Measurements from ENCODE around the gene SMOC2.
"Not testable (repeated sequence)": the region's sequence is repeated elsewhere in the genome, so short reads cannot be mapped to it uniquely, and the experiment has no call there.

Gene SMOC2

DNA sequence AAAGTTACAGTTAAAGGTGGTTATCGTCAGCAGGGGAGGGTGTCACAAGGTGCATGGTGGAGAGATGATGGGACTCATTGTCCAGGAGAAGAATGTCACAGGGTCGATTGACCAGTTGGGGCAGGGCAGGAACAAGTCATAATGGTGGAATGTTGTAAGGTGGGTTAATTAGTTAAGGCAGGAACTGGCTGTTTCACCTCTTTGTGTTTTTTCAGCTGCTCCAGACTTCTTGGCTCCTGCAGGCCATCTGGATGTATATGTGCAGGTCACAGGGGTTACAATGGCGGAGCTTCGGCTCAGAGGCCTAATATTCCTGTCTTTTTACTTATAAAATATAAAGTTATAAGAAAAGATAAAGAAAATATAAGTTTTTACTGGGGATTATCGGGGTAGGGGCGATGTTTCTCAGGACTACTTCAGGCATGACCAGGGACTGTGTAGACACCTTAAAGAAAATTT lies 236.4 kb downstream of the SMOC2 start:
- H3K4me1 Mint-ChIP-seq (ENCODE audit: low read depth); H3K27me3 Mint-ChIP-seq (ENCODE audit: low read depth); DNase-seq (ENCODE audit: low spot score); H3K36me3 Mint-ChIP-seq (ENCODE audit: low read depth); H3K27ac Mint-ChIP-seq; H3K9me3 Mint-ChIP-seq; H3K4me3 Mint-ChIP-seq: not testable (repeated sequence)

DNA sequence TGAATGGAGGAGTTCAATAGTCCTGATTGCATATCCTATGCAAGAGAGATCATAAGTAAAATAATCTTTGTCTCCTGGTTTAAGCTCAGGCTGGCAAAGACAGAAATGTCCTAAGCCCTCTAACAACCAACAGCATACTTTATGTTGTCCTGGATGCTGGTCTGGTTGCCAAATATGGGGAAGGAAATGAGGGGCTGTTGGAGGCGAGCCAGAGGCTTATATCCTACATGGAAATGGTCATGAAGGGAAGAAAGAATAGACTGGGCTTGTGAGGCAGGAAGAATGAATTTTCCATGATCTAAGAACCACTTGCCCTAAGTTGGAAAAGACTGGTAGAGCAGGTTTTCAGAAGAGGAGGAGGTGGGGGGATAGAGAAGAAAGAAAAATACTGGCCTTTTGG lies 237.1 kb downstream of the SMOC2 start:
- Mint-ChIP-seq H3K27me3 (ENCODE audit: low read depth) (no peaks in the 10 kb centered on the region), H3K4me3 (no peak overlapping the region), H3K36me3 (ENCODE audit: low read depth) (no peaks in the 10 kb centered on the region), H3K9me3 (no peaks in the 10 kb centered on the region), H3K4me1 (ENCODE audit: low read depth) (no peaks in the 10 kb centered on the region), H3K27ac (no peak overlapping the region)
- DNase-seq (ENCODE audit: low spot score): no peak

DNA sequence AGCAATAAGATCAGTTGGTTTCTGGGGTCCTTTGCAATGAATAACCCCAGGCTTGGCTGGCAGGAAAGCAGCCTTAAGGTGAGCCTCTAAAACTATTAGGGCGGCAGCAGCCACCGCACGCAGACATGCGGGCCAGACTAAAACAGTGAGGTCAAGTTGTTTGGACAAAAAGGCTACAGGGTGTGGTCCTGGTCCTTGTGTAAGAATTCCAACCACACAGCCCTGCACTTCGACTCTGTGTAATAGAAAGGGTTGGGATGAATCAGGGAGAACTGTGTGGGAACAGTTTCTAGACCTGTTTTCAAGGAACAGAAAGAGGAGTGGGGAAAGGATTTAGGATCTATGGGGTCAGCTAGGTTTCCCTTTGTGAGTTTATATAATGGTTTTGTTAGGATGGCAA lies 237.6 kb downstream of the SMOC2 start:
- DNase-seq (ENCODE audit: low spot score): no peak
- H3K36me3 Mint-ChIP-seq (ENCODE audit: low read depth): no peaks in the 10 kb centered on the region
- no peaks in the 10 kb centered on the region for H3K9me3 Mint-ChIP-seq
- no peaks in the 10 kb centered on the region for H3K27me3 Mint-ChIP-seq (ENCODE audit: low read depth)
- no peaks in the 10 kb centered on the region for H3K4me1 Mint-ChIP-seq (ENCODE audit: low read depth)
- H3K4me3 Mint-ChIP-seq: no peak overlapping the region
- no peak overlapping the region for H3K27ac Mint-ChIP-seq

DNA sequence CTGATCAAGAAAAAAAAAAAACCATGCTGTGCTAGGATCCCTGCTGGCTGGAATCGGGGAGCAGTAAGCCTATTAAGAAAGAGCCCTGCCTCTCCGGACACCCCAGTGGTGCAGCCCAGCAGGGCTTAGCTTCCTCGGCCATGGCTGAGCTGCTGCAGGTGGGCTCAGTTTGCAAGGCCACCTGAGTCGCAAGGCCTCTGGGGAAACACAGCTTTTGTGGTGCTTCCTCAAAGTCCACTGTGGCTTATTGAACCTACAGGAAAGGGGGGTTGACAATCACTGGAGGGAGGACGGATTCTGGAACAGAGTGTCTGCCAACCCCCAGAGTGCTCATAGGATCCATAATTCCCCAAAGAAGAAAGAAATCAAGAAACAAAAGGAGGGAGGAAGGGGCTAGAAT lies 240.8 kb downstream of the SMOC2 start:
- Mint-ChIP-seq H3K27ac (no peak overlapping the region), H3K36me3 (ENCODE audit: low read depth) (no peaks in the 10 kb centered on the region), H3K4me3 (no peak overlapping the region), H3K27me3 (ENCODE audit: low read depth) (no peaks in the 10 kb centered on the region), H3K9me3 (no peaks in the 10 kb centered on the region), H3K4me1 (ENCODE audit: low read depth) (no peaks in the 10 kb centered on the region)
- DNase-seq (ENCODE audit: low spot score): no peak

DNA sequence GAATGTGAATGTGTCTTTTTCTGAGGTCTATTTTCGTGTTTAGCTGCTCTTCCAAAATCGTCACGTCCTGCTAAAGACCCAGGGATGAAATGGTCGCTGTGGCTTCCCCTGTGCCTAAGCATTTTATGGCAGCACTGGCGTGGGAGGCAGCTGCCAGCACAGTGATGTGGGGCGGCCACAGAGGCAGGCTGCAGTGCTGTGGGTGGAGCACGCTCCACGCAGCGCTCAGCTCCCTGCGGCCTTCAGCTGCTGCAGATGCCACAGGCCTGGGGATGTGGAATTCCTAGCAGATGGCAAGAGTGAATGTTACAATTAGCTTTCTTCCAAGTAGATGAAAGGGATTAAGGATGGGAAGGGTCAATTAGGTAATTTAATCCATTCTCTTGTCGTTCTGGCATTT lies 242.6 kb downstream of the SMOC2 start:
- no peak for DNase-seq (ENCODE audit: low spot score)
- Mint-ChIP-seq H3K36me3 (ENCODE audit: low read depth) (no peaks in the 10 kb centered on the region), H3K4me1 (ENCODE audit: low read depth) (no peaks in the 10 kb centered on the region), H3K27ac (no peak overlapping the region), H3K27me3 (ENCODE audit: low read depth) (no peaks in the 10 kb centered on the region), H3K4me3 (no peak overlapping the region), H3K9me3 (no peaks in the 10 kb centered on the region)

DNA sequence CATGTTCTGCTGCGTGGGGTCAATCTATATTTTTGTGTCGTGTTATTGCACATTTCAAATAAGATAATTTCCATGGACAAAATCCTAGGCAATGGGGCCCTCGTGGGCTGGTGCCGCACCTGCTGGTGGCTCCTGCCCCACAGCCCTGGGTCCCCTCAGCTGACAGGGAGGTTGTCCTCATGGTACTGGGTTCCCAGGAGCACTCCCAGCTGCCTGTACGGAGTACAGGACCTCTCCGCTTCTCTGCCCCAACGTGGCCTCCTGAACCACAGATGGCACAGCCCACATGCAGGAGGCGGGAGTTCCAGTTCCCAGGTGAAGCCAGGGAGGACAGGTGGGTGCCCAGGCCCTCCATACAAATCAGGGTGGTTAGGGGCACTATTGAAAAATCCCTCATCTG lies 243.5 kb downstream of the SMOC2 start:
- DNase-seq (ENCODE audit: low spot score): no peak
- Mint-ChIP-seq H3K4me1 (ENCODE audit: low read depth) (no peaks in the 10 kb centered on the region), H3K36me3 (ENCODE audit: low read depth) (no peaks in the 10 kb centered on the region), H3K9me3 (no peaks in the 10 kb centered on the region), H3K4me3 (no peak overlapping the region), H3K27ac (no peak overlapping the region), H3K27me3 (ENCODE audit: low read depth) (no peaks in the 10 kb centered on the region)

DNA sequence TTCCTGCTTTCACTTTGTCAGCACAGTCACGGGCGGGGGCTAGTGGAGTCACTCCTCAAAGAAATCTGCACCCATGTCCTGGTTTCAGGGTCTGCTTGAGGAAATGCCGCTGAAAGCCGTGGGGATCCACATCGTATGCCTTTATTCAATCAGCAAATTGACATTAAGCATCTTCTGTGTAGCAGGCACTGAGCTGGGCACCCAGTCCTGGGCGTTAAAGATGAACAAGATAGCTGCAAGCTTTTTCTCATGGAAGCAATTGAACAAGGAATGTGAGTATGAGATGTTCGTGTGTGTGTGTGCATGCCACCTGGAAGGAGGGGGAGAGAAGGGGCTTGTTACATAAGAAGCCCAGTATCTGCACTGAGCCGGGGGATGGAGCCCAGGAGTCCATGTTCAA lies 243.9 kb downstream of the SMOC2 start:
- H3K27ac Mint-ChIP-seq: no peak overlapping the region
- no peaks in the 10 kb centered on the region for H3K27me3 Mint-ChIP-seq (ENCODE audit: low read depth)
- no peaks in the 10 kb centered on the region for H3K9me3 Mint-ChIP-seq
- H3K4me1 Mint-ChIP-seq (ENCODE audit: low read depth): no peaks in the 10 kb centered on the region
- H3K4me3 Mint-ChIP-seq: no peak overlapping the region
- DNase-seq (ENCODE audit: low spot score): no peak
- H3K36me3 Mint-ChIP-seq (ENCODE audit: low read depth): no peaks in the 10 kb centered on the region

DNA sequence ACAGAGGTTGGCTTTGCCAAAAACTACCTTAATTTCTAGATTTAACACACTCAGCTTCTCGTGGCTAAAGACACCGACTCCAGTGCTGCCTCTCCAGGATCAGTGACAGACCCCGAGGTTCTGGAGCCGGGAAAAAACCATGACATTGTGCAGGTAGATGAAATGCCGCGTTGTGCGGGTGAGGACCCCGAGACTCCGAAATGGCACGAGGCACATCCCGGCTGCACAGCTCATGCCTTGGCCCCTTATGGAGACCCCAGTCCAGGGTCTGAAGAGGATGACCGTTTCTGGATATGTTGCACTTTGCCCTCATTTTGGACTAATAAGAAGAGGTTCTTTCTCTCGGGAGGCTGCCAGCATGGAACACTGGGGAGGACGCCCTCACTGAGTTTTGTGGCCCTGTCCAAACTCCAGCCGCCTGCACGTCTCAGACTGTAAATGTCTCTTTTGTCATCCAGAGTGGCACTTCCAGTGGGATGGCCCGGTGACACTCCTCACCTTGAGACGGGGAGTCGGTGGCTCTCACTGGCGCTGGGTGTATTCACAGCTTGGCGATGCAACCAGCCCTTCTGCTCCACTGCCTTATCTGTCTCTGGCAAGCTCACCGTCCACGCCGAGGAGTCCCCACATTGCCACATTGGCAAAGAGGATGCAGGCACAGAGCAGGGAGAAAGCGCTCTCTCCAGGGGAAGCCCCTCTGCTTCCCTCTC lies 245.2 kb downstream of the SMOC2 start:
- no peak for DNase-seq (ENCODE audit: low spot score)
- Mint-ChIP-seq H3K4me1 (ENCODE audit: low read depth) (no peaks in the 10 kb centered on the region), H3K27me3 (ENCODE audit: low read depth) (no peaks in the 10 kb centered on the region), H3K36me3 (ENCODE audit: low read depth) (no peaks in the 10 kb centered on the region), H3K27ac (no peak overlapping the region), H3K4me3 (no peak overlapping the region), H3K9me3 (no peaks in the 10 kb centered on the region)

DNA sequence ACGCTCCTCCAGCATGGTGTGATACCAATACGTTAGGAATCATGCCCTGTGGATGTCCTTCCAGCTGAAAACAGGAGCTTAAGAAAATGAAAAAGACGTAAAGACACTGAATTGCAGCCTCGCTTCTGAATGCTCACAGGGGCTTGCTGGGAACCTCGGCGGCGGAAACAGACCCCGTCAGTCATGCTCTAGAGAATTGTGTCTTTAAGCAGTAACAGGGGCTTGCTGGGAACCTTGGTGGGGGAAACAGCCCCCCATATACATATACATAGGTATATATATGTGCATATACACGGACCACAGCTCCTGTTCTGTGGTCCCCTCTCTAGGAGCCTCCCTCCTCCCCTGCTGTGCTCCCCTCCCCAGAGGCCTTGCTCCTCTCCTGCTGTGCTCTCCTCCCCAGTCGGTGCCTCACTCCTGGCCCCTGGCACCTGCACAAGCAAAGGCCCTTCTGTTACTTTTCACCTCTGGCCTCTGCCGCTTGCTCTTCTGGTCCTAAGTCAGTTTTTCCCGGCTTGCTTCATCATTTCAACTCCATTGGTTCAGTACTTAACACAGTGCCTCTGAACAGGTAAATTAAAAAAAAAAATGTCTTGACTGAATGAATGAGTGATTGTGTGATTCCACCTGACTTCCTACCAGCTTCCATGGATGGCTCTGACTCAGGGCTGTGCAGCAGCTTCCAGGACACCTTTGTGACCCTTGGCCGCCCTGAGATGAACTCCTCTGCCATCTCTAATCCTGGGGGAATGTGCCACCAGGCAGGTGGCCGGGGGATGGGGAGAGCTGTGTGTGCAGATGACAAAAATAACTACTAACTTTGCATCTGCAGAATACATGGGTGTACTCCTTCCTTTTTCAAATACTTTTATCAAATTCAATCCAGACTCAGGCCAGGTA lies 246.1 kb downstream of the SMOC2 start:
- Mint-ChIP-seq H3K27ac (no peak overlapping the region), H3K36me3 (ENCODE audit: low read depth) (no peaks in the 10 kb centered on the region), H3K27me3 (ENCODE audit: low read depth) (no peaks in the 10 kb centered on the region), H3K4me1 (ENCODE audit: low read depth) (no peaks in the 10 kb centered on the region), H3K9me3 (no peaks in the 10 kb centered on the region), H3K4me3 (no peak overlapping the region)
- DNase-seq (ENCODE audit: low spot score): no peak

DNA sequence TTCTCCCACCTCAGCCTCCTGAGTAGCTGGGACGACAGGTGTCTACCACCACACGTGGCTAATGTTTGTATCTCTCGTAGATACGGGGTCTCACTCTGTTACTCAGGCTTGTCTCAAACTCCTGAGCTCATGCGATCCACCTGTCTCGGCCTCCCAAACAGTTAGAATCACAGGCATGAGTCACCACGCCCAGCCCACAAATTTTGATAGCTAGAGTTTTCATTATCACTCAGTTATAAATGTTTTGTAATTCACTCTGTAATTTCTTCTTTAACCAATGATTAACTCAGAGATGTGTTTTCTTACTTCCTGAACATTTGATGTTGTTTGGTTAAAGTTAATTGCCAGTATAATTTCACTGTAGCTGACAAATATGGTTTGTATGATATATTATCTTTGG lies 249.3 kb downstream of the SMOC2 start:
- H3K27me3 Mint-ChIP-seq (ENCODE audit: low read depth): no peaks in the 10 kb centered on the region
- H3K4me1 Mint-ChIP-seq (ENCODE audit: low read depth): no peaks in the 10 kb centered on the region
- H3K4me3 Mint-ChIP-seq: no peak overlapping the region
- no peaks in the 10 kb centered on the region for H3K36me3 Mint-ChIP-seq (ENCODE audit: low read depth)
- H3K9me3 Mint-ChIP-seq: no peaks in the 10 kb centered on the region
- no peak for DNase-seq (ENCODE audit: low spot score)
- no peak overlapping the region for H3K27ac Mint-ChIP-seq

DNA sequence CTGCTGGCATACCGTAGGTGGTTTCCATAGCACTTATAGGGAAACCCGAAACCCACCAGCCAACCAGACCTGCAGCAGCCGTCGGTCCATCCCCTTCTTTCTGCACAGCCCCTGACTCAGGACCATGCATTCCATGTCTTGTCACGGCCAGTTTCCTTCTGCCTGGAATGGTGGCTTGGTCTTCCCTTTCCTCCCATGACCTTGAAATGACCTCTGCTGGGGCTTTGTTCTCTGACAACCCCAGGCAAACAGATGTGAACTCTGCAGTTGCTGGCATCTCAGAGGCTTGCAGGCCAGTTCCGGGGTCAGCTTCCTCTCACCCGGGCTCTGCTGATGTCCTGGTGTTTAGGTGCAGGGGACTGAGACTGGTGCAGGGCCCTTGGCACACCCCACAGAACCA lies 250.8 kb downstream of the SMOC2 start:
- Mint-ChIP-seq H3K4me3 (no peak overlapping the region), H3K36me3 (ENCODE audit: low read depth) (no peaks in the 10 kb centered on the region), H3K4me1 (ENCODE audit: low read depth) (no peaks in the 10 kb centered on the region), H3K27me3 (ENCODE audit: low read depth) (no peaks in the 10 kb centered on the region), H3K27ac (no peak overlapping the region), H3K9me3 (no peaks in the 10 kb centered on the region)
- no peak for DNase-seq (ENCODE audit: low spot score)

DNA sequence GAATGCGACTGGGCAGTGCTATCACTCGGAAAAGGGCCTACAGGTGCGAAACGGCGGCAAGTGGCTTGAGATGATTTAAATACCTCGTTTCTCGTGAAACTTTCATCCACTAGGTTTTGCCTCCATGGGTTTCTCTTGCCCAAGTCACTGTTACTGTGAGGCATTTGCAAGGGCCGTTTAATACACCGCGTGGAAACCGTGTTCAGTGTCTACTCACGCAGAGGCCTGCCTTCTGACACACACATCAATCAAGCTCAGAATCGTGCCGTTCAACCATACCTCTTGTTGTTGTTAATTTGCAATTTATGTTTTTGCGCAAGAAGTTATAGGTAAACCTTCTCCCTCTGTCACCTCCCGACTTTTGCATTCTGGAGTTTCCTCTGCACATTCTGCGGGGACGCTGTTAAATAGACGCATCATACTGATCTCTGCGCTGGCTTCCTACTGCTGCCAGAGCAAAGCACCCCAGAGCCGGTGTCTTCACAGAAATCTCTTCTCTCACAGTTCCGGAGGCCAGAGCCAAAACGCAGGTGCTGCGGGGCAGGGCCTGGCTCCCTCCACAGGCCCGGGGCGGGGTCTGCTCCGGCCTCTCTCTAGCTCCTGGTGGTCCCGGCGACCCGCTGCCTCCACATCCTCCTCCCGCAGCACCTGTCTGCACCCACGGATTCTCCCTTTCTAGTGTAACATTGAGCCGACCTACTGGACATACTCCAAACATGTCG lies 251.4 kb downstream of the SMOC2 start:
- H3K4me1 Mint-ChIP-seq (ENCODE audit: low read depth): no peaks in the 10 kb centered on the region
- H3K36me3 Mint-ChIP-seq (ENCODE audit: low read depth): no peaks in the 10 kb centered on the region
- H3K9me3 Mint-ChIP-seq: no peaks in the 10 kb centered on the region
- H3K27me3 Mint-ChIP-seq (ENCODE audit: low read depth): no peaks in the 10 kb centered on the region
- H3K27ac Mint-ChIP-seq: no peak overlapping the region
- no peak overlapping the region for H3K4me3 Mint-ChIP-seq
- no peak for DNase-seq (ENCODE audit: low spot score)

DNA sequence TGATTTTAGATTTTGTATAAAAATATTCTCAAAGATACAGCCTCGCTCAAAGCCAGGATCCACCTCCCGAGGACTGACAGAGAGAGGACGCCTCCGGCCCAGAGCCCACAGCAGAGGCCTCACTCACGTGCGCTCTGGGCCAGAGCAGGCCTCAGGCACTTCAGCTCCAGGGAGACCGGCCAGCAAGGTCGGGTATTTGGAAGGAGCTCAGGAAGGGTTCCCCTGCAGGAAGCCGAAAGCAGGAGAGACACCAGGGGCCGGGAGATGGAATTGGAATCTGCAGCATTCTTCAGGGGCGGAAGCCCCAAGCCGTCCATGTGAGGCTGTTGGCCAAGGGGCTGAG lies 251.9 kb downstream of the SMOC2 start:
- H3K4me1 Mint-ChIP-seq (ENCODE audit: low read depth); H3K27me3 Mint-ChIP-seq (ENCODE audit: low read depth); H3K36me3 Mint-ChIP-seq (ENCODE audit: low read depth); DNase-seq (ENCODE audit: low spot score); H3K27ac Mint-ChIP-seq; H3K9me3 Mint-ChIP-seq; H3K4me3 Mint-ChIP-seq: not testable (repeated sequence)

DNA sequence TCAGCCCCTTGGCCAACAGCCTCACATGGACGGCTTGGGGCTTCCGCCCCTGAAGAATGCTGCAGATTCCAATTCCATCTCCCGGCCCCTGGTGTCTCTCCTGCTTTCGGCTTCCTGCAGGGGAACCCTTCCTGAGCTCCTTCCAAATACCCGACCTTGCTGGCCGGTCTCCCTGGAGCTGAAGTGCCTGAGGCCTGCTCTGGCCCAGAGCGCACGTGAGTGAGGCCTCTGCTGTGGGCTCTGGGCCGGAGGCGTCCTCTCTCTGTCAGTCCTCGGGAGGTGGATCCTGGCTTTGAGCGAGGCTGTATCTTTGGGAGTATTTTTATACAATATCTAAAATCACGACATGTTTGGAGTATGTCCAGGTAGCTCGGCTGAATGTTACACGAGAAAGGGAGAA lies 253.8 kb downstream of the SMOC2 start:
- not testable (repeated sequence) for DNase-seq (ENCODE audit: low spot score); H3K4me1 Mint-ChIP-seq (ENCODE audit: low read depth); H3K27me3 Mint-ChIP-seq (ENCODE audit: low read depth); H3K9me3 Mint-ChIP-seq; H3K27ac Mint-ChIP-seq; H3K36me3 Mint-ChIP-seq (ENCODE audit: low read depth); H3K4me3 Mint-ChIP-seq
